ENCODE data around the gene CORO2A. TPM values are rescaled to one million over a fixed set of nuclear protein-coding genes. Genes with fewer than 3 reads are reported as not detected.

Gene CORO2A
- total RNA-seq, 4 donors from 2014 or later, result 0.42 to 2.7 (median 1.9) TPM

DNA sequence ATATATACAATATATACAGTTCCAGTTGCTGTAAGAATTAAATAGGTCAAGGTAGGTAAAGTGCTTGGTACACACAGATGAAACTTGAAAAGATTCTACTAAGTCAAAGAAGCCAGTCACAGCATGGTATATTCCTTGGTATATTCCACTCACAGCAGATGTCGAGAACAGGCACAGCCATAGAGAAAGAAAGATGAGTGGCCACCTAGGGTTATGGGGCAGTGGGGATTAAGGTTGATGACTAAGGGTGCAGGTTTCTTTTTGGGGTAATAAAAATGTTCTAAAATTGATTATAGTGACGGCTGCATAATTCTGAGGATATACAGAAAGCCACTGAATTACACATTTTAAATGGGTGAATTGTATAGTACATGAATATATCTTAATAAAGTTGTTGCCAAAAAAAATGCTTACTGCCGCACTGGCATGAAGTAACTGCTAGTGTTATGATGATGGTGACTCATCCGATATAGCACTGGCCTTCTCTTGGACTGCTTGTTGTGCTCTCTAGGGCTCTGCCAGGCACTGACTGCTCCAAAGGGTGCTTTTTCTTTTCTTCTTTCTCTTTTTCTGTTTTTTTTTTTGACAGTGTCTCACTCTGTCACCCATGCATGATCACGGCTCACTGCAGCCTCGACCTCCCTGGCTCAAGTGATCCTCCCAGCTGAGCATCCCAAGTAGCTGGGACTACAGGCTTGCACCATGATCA, 39.5 kb upstream of the CORO2A start:
- H3K9me3 ChIP-seq, result no peaks in the 10 kb centered on the region
- H3K36me3 ChIP-seq, result peaks cover 7 to 60% (median 50%) of the 10 kb centered on the region in 4 donors
- DNase-seq (ENCODE audit: extremely low spot score), result no peak
- TF ChIP-seq EP300 (IDR thresholded peaks at IDR 0.05) (no peak), POLR2A (IDR thresholded peaks at IDR 0.05; ENCODE audit: low read depth) (no peak), POLR2AphosphoS5 (IDR thresholded peaks at IDR 0.05) (no peak)
- TF ChIP-seq, protein P1, sequence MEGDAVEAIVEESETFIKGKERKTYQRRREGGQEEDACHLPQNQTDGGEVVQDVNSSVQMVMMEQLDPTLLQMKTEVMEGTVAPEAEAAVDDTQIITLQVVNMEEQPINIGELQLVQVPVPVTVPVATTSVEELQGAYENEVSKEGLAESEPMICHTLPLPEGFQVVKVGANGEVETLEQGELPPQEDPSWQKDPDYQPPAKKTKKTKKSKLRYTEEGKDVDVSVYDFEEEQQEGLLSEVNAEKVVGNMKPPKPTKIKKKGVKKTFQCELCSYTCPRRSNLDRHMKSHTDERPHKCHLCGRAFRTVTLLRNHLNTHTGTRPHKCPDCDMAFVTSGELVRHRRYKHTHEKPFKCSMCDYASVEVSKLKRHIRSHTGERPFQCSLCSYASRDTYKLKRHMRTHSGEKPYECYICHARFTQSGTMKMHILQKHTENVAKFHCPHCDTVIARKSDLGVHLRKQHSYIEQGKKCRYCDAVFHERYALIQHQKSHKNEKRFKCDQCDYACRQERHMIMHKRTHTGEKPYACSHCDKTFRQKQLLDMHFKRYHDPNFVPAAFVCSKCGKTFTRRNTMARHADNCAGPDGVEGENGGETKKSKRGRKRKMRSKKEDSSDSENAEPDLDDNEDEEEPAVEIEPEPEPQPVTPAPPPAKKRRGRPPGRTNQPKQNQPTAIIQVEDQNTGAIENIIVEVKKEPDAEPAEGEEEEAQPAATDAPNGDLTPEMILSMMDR (IDR thresholded peaks at IDR 0.05), result no peak
- no peak overlapping the region for H3K27ac ChIP-seq (replicated peaks in 1 of 4)
- intact Hi-C loops (cut with DNase I), result no loop called here
- no peaks in the 10 kb centered on the region for H3K27me3 ChIP-seq
- no peaks in the 10 kb centered on the region for H3K4me1 ChIP-seq
- 78% methylated on average over 6 of the region's 6 CpGs for WGBS
- no peak overlapping the region for H3K4me3 ChIP-seq

DNA sequence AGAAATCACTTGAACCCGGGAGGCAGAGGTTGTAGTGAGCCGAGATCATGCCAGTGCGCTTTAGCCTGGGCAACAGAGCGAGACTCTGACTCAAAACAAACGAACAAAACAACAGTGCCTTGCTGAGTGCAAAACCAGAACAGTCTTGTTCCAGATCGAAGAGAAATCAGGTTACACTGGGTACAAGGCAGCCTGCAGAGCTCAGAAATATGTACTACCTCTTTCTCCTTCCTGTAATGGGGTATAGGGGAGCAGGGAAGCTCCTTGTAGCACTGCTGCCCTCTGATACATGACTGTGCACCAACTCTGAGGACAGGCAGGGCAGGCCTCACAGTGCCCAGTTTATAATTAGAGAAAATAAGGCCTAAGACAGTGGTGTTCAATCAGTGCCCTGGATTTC, 38.4 kb upstream of the CORO2A start:
- Histone ChIP-seq H3K9me3 (no peaks in the 10 kb centered on the region), H3K27ac (replicated peaks in 1 of 4) (no peak overlapping the region), H3K36me3 (peaks cover 7 to 71% (median 61%) of the 10 kb centered on the region in 4 donors), H3K4me3 (no peak overlapping the region), H3K27me3 (no peaks in the 10 kb centered on the region), H3K4me1 (no peaks in the 10 kb centered on the region)
- WGBS, result 95% methylated on average over 6 of the region's 6 CpGs
- TF ChIP-seq, protein P1 (IDR thresholded peaks at IDR 0.05), result no peak
- TF ChIP-seq POLR2AphosphoS5 (IDR thresholded peaks at IDR 0.05) (no peak), EP300 (IDR thresholded peaks at IDR 0.05) (no peak), POLR2A (IDR thresholded peaks at IDR 0.05; ENCODE audit: low read depth) (no peak)
- intact Hi-C loops (cut with DNase I), result no loop called here
- no peak for DNase-seq (ENCODE audit: extremely low spot score)

DNA sequence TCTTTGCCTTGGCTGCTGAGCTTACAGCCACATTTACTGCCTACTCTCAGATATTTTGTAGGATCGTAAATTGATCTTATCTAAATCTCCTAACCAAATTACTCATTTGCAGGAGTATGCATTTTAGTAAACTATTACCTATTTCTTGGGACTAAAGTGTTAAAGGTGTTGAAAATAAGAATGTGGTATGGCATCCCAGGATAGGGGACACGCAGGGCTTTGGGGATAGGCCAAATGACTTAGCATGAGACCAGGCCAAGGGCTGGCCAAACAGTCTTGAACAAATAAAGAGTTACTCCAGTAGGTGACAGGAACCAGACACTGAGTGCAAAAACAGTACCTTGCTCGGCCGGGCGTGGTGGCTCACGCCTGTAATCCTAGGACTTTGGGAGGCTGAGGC, 37.9 kb upstream of the CORO2A start:
- H3K4me1 ChIP-seq, result no peaks in the 10 kb centered on the region
- H3K4me3 ChIP-seq, result no peak overlapping the region
- peaks cover 7 to 76% (median 66%) of the 10 kb centered on the region in 4 donors for H3K36me3 ChIP-seq
- WGBS, result 99% methylated on average over 5 of the region's 6 CpGs
- no peaks in the 10 kb centered on the region for H3K9me3 ChIP-seq
- H3K27ac ChIP-seq (replicated peaks in 1 of 4), result no peak overlapping the region
- TF ChIP-seq POLR2A (IDR thresholded peaks at IDR 0.05; ENCODE audit: low read depth), result no peak
- TF ChIP-seq POLR2AphosphoS5 (IDR thresholded peaks at IDR 0.05), result no peak
- TF ChIP-seq EP300 (IDR thresholded peaks at IDR 0.05), result no peak
- TF ChIP-seq, protein P1 (IDR thresholded peaks at IDR 0.05), result no peak
- no peaks in the 10 kb centered on the region for H3K27me3 ChIP-seq
- intact Hi-C loops (cut with DNase I), result no loop called here
- no peak for DNase-seq (ENCODE audit: extremely low spot score)

DNA sequence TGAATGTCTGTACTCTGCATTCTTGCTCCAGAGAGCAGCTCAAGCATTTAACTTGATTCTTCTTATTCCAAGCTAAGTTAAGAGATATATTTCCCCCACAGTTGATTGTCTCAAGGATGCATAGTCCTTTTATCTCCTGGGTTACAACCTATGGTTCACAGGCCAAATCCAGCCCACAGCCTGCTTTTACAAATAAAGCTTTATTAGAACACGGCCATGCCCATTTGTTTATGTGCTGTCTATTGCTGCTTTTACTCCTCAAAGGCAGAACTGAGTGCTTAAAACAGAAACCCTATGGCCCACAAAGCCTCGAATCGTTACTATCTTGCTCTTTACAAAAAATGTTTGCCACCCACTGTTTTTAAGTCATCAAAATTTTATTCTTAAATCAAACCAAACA, 37.2 kb upstream of the CORO2A start:
- WGBS, result 89% methylated on average over 3 of the region's 3 CpGs
- Histone ChIP-seq H3K27me3 (no peaks in the 10 kb centered on the region), H3K4me1 (no peaks in the 10 kb centered on the region), H3K9me3 (no peaks in the 10 kb centered on the region), H3K27ac (replicated peaks in 1 of 4) (no peak overlapping the region), H3K36me3 (peaks cover 7 to 75% (median 70%) of the 10 kb centered on the region in 4 donors), H3K4me3 (no peak overlapping the region)
- no peak for TF ChIP-seq EP300 (IDR thresholded peaks at IDR 0.05)
- TF ChIP-seq, protein P1 (IDR thresholded peaks at IDR 0.05), result no peak
- no peak for TF ChIP-seq POLR2AphosphoS5 (IDR thresholded peaks at IDR 0.05)
- TF ChIP-seq POLR2A (IDR thresholded peaks at IDR 0.05; ENCODE audit: low read depth), result no peak
- intact Hi-C loops (cut with DNase I), result no loop called here
- no peak for DNase-seq (ENCODE audit: extremely low spot score)

DNA sequence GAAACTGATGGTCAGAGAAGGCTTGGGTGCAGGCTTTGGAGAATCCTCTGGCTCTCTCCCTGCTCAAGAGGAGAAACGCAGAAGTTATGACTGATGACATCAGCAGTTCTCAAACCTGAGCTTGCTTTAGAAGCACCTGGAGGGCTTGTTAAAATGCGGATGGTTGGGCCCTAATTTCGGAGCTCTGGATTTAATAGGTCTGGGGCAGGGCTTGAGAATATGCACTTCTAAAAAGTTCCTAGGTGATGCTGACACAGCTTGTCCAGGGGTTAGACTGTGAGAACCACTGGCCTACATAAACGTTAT, 36.6 kb upstream of the CORO2A start:
- no peak for DNase-seq (ENCODE audit: extremely low spot score)
- intact Hi-C loops (cut with DNase I), result no loop called here
- no peaks in the 10 kb centered on the region for H3K27me3 ChIP-seq
- H3K27ac ChIP-seq (replicated peaks in 1 of 4), result no peak overlapping the region
- no peak for TF ChIP-seq EP300 (IDR thresholded peaks at IDR 0.05)
- TF ChIP-seq POLR2A (IDR thresholded peaks at IDR 0.05; ENCODE audit: low read depth), result no peak
- no peak for TF ChIP-seq POLR2AphosphoS5 (IDR thresholded peaks at IDR 0.05)
- TF ChIP-seq, protein P1 (IDR thresholded peaks at IDR 0.05), result no peak
- no peak overlapping the region for H3K4me3 ChIP-seq
- no peaks in the 10 kb centered on the region for H3K9me3 ChIP-seq
- peaks cover 7 to 73% (median 68%) of the 10 kb centered on the region in 4 donors for H3K36me3 ChIP-seq
- WGBS, result 80% methylated on average over 4 of the region's 4 CpGs
- no peaks in the 10 kb centered on the region for H3K4me1 ChIP-seq

Data from esophagus muscularis mucosa (tissue), 4 donors.